IPS-20b (cell line): ENCODE measurements around the gene ITPR3.

ENCODE experiments used
- H3K27ac ChIP-seq: one replicate; pipeline ENCODE4 v1.5.1; 2013; ENCODE audit warnings: low read length
- H3K27me3 ChIP-seq: 2 replicates; pipeline ENCODE4 v1.6.1; 2013; ENCODE audit warnings: mild to moderate bottlenecking, low read length, inconsistent platforms; ENCODE audit not compliant: insufficient read depth
- H3K36me3 ChIP-seq: 2 replicates; pipeline ENCODE4 v1.6.1; 2013; ENCODE audit warnings: low read depth, mild to moderate bottlenecking, inconsistent platforms, low read length, moderate library complexity; ENCODE audit not compliant: insufficient read depth
- H3K4me1 ChIP-seq: 2 replicates; pipeline ENCODE4 v1.6.1; 2013; ENCODE audit warnings: mild to moderate bottlenecking, control low read depth, inconsistent platforms, low read length, moderate library complexity; ENCODE audit not compliant: insufficient read depth
- H3K4me3 ChIP-seq: 2 replicates; pipeline ENCODE4 v1.5.1; 2013; ENCODE audit warnings: mild to moderate bottlenecking, low read length, inconsistent platforms
- H3K9ac ChIP-seq: 2 replicates; pipeline ENCODE4 v1.6.1; 2013; ENCODE audit warnings: low read depth, mild to moderate bottlenecking, inconsistent platforms, low read length, moderate library complexity
- H3K9me3 ChIP-seq: 2 replicates; pipeline ENCODE4 v1.6.1; 2013; ENCODE audit warnings: mild to moderate bottlenecking, low read depth, low read length, inconsistent platforms; ENCODE audit not compliant: insufficient read depth

ITPR3 gene

DNA sequence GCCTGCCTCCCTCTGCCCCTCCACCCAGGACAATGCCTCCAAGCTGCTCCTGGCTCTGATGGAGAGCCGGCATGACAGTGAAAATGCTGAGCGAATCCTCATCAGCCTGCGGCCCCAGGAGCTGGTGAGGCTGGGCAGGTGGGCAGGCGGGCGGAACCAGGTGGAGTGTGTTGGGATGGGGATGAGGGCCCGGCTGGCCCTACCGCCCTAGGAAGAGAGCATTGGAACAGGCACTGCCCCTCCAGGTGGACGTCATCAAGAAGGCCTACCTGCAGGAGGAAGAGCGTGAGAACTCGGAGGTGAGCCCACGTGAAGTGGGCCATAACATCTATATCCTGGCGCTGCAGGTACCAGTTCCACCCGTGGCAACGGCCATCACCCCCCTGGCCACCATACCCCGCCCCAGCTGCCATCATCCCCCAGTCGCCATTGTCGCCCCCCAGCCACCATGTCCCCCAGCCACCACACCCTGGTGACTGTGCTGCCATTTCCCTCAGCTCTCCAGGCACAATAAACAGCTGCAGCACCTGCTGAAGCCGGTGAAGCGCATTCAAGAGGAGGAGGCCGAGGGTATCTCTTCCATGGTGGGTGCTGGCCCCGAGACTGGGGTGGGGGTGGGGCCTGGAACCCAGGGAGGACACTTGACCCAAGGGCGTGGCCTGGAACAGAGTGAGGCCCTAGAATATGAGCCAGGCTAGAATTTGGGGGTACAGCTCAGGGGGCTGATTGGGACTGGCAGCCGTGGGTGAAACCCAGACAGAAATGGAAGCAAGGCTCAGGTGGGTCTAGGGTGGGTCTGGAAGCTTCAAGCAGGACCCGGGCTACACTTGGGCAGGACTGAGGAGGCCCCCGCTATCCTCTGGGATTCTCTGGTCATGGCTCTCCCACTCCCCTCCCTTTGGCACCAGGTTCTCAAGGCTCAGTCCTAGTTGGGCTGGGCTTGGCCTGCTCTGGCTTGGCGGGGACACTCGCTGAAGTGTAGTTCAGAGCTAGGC, 66.2 kb downstream of the ITPR3 start:
- no peaks in the 10 kb centered on the region for H3K9me3 ChIP-seq
- no peak overlapping the region for H3K9ac ChIP-seq
- H3K27me3 ChIP-seq: no peaks in the 10 kb centered on the region
- H3K36me3 ChIP-seq: peaks cover 79% of the 10 kb centered on the region
- no peak overlapping the region for H3K4me3 ChIP-seq
- no peak overlapping the region for H3K27ac ChIP-seq
- H3K4me1 ChIP-seq: no peaks in the 10 kb centered on the region

DNA sequence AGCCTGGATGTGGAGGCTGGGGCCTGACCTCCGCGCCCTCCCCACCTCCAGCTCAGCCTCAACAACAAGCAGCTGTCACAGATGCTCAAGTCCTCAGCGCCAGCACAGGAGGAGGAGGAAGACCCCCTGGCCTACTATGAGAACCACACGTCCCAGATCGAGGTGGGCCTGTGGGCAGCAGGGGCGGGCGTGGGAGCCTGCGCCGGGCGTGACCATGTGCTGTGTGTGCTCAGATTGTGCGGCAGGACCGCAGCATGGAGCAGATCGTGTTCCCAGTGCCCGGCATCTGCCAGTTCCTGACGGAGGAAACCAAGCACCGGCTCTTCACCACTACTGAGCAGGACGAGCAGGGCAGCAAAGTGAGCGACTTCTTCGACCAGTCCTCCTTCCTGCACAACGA, 66.9 kb downstream of the ITPR3 start:
- Histone ChIP-seq H3K27me3 (no peaks in the 10 kb centered on the region), H3K27ac (no peak overlapping the region), H3K36me3 (peaks cover 79% of the 10 kb centered on the region), H3K4me1 (no peaks in the 10 kb centered on the region), H3K4me3 (no peak overlapping the region), H3K9ac (no peak overlapping the region), H3K9me3 (no peaks in the 10 kb centered on the region)

DNA sequence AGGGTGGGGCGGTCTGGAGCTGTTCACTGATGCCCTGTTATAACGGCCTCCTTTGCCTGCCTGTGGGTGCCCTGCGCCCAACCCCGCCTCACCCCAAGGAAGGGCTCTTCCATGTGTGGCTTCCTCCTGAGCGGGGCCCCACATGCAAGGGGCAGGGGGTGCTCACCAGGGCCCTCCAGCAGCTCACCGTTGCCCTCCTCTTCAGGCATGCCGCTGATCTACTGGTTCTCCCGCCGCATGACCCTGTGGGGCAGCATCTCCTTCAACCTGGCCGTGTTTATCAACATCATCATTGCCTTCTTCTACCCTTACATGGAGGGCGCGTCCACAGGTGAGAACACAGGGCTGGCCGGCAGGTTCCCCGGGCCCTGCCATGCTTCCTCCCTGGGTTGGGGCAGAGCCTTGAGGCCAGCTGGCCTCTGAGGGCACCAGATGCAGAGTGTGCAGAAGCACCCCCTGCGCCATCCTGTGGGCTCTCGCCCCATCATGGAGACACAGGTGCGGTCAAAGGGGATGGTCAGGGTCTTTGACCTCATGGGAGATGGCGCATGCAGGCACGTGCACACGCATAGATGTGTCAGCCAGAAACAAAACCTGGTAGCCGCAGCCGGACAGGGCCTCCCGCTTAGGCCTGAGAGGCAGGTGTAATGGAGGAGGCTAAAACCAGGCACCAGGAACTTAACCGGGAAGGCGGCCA, 67.5 kb downstream of the ITPR3 start:
- peaks cover 81% of the 10 kb centered on the region for H3K36me3 ChIP-seq
- H3K9me3 ChIP-seq: no peaks in the 10 kb centered on the region
- H3K27ac ChIP-seq: no peak overlapping the region
- no peaks in the 10 kb centered on the region for H3K27me3 ChIP-seq
- H3K4me3 ChIP-seq: no peak overlapping the region
- H3K9ac ChIP-seq: no peak overlapping the region
- H3K4me1 ChIP-seq: no peaks in the 10 kb centered on the region

DNA sequence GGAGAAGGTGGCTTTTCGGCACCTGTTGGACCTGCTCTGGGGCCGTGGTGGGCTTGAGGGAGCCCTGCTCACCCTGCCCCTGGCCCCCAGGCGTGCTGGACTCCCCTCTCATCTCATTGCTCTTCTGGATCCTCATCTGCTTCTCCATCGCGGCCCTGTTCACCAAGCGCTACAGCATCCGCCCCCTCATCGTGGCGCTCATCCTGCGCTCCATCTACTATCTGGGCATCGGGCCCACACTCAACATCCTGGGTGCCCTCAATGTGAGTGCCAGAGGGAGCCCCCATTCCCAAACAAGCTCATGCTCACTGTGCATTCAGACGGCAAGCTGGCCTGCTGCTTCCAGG, 68.0 kb downstream of the ITPR3 start:
- no peaks in the 10 kb centered on the region for H3K9me3 ChIP-seq
- H3K36me3 ChIP-seq: peaks cover 86% of the 10 kb centered on the region
- no peak overlapping the region for H3K9ac ChIP-seq
- no peaks in the 10 kb centered on the region for H3K27me3 ChIP-seq
- no peak overlapping the region for H3K27ac ChIP-seq
- no peak overlapping the region for H3K4me3 ChIP-seq
- H3K4me1 ChIP-seq: no peaks in the 10 kb centered on the region

GRCh38 chr6:33689879-33690278, 68.8 kb downstream of the ITPR3 start:
- H3K27ac ChIP-seq: no peak overlapping the region
- H3K36me3 ChIP-seq: peaks cover 86% of the 10 kb centered on the region
- H3K9ac ChIP-seq: no peak overlapping the region
- H3K4me3 ChIP-seq: no peak overlapping the region
- no peaks in the 10 kb centered on the region for H3K4me1 ChIP-seq
- H3K9me3 ChIP-seq: no peaks in the 10 kb centered on the region
- H3K27me3 ChIP-seq: no peaks in the 10 kb centered on the region

DNA sequence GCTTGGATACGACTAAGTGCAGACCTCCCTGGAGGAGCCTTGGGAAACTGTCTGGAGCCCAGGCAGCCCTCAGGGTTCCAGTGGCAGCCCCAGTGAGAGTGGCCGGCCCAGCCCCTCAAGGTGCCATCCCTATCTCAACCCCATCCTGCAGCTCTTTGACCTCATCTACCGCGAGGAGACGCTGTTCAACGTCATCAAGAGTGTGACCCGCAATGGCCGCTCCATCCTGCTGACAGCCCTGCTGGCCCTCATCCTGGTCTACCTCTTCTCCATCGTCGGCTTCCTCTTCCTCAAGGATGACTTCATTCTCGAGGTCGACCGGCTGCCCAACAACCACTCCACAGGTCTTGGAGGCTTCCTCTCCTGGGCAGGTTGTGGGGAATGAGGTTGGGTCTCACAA, 69.6 kb downstream of the ITPR3 start:
- Histone ChIP-seq H3K9me3 (no peaks in the 10 kb centered on the region), H3K27ac (no peak overlapping the region), H3K27me3 (no peaks in the 10 kb centered on the region), H3K4me1 (no peaks in the 10 kb centered on the region), H3K36me3 (peaks cover 86% of the 10 kb centered on the region), H3K9ac (no peak overlapping the region), H3K4me3 (no peak overlapping the region)

DNA sequence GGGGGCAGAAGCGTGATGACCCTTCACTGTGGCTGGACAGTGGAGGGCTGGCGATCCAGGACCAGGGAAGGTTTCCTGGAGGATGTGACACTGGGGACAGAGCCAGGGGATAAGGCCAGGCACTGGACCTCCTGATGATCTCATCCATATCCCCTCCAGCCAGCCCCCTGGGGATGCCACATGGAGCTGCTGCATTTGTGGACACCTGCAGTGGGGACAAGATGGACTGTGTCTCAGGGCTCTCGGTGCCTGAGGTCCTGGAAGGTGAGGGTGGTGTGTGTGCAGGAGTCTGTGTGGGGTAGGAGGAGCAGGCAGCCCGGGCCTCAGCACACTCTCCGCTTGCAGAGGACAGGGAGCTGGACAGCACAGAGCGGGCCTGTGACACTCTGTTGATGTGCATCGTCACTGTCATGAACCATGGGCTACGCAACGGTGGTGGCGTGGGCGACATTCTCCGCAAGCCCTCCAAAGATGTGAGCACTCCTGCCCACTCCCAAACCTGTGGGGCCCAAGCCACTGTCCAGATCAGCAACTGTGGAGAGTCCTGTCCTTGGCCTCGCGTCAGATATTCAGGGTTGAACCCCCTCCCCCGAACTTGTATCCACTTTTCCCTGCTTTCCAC, 70.4 kb downstream of the ITPR3 start:
- no peak overlapping the region for H3K9ac ChIP-seq
- no peaks in the 10 kb centered on the region for H3K4me1 ChIP-seq
- H3K4me3 ChIP-seq: no peak overlapping the region
- peaks cover 86% of the 10 kb centered on the region for H3K36me3 ChIP-seq
- H3K27ac ChIP-seq: no peak overlapping the region
- H3K9me3 ChIP-seq: no peaks in the 10 kb centered on the region
- no peaks in the 10 kb centered on the region for H3K27me3 ChIP-seq

- H3K9ac ChIP-seq: no peak overlapping the region
- H3K27ac ChIP-seq: no peak overlapping the region
- H3K4me1 ChIP-seq: no peaks in the 10 kb centered on the region
- no peaks in the 10 kb centered on the region for H3K9me3 ChIP-seq
- no peak overlapping the region for H3K4me3 ChIP-seq
- H3K36me3 ChIP-seq: peaks cover 87% of the 10 kb centered on the region
- H3K27me3 ChIP-seq: no peaks in the 10 kb centered on the region
Measured at GRCh38 chr6:33692078-33692759, 71.1 kb downstream of the ITPR3 start.

DNA sequence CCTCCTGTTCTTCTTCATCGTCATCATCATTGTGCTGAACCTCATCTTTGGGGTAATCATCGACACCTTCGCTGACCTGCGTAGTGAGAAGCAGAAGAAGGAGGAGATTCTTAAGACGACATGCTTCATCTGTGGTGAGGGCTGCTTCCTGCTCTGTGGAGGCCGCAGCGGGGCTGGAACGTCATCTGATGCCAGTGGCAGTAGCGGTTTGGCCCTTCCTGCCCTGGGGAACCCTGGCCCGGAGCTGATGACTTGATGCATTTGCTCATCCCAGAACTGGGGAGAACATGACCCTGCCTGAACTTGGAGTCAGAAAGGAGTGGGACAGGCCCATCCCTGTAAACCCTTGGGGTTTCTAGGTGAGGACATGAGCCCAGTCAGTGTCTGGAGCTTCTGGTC, 71.6 kb downstream of the ITPR3 start:
- Histone ChIP-seq H3K9ac (no peak overlapping the region), H3K27me3 (no peaks in the 10 kb centered on the region), H3K9me3 (no peaks in the 10 kb centered on the region), H3K27ac (no peak overlapping the region), H3K4me3 (no peak overlapping the region), H3K36me3 (peaks cover 87% of the 10 kb centered on the region), H3K4me1 (no peaks in the 10 kb centered on the region)

DNA sequence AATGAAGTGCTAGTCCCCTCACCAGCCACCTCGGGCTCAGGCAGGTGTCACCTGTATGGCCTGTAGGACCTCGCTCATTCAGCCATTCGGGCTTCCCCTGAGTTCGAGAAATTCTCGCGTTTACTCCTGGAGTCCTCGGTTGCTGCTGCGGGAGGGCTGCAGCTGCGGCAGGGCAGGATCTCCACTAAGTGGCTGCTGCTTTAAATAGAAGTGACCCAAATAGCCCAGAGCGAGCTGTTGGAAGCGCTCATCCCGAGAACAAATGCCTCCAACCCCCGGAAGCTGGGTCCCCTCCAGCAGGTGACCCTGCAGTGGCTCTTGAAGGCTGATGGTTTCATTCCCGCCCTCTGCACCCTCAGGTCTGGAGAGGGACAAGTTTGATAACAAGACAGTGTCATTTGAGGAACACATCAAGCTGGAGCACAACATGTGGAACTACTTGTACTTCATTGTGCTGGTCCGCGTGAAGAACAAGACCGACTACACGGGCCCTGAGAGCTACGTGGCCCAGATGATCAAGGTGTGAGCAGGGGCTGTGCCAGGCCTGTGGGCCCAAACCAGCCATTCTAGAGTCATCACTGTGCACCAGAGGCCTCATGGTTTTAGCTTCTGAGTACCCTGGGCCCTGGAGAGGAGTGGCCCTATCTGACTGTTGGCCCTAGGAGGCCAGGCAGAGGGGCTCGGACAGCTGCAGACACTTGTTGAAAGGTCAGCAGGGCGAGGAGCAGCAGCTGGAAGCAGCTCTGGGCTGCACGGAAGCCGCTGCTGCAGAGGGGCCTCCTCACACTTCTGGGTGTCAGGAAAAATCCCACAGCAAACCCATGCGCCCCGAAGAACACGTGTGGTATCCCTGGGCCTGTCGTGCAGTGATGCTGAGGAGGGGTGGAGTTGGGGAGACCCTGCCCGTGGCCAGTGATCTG, 72.3 kb downstream of the ITPR3 start:
- Histone ChIP-seq H3K4me1 (no peaks in the 10 kb centered on the region), H3K36me3 (peaks cover 93% of the 10 kb centered on the region), H3K27ac (no peak overlapping the region), H3K27me3 (no peaks in the 10 kb centered on the region), H3K4me3 (no peak overlapping the region), H3K9ac (no peak overlapping the region), H3K9me3 (no peaks in the 10 kb centered on the region)
